Breast epithelium (tissue), 3 donors: ENCODE measurements around the gene GNS.

Source experiments
- CTCF ChIP-seq, 3 donors: fragments of 450-650 bp; IDR thresholded peaks; one replicate each; pipeline ENCODE4 v1.5.1; 2016 to 2017; ENCODE audit warnings: antibody characterized with exemption in 3 of 3, mild to moderate bottlenecking in 3 of 3, moderate library complexity in 3 of 3
- POLR2A ChIP-seq: fragments of 450-650 bp; IDR thresholded peaks from one replicate; pipeline ENCODE4 v1.6.1; 2016; ENCODE audit warnings: antibody characterized with exemption, mild to moderate bottlenecking, moderate library complexity
- POLR2AphosphoS5 ChIP-seq, 3 donors: sonication (generic); formaldehyde crosslinking; IDR thresholded peaks; one replicate each; pipeline ENCODE4 v1.6.1; 2017; ENCODE audit warnings: antibody characterized with exemption in 3 of 3

GRCh38 chr12:64670019-64670418 lies 89.2 kb downstream of the GNS start:
- TF ChIP-seq CTCF (IDR thresholded peaks at IDR 0.05) (no peak), POLR2A (no peak), POLR2AphosphoS5 (IDR thresholded peaks at IDR 0.05) (no peak)
